HG02763 (cell line): Measurements from ENCODE around the gene ARMH2.

Experiments used
- ATAC-seq: cut with Tn5 transposase; IDR thresholded peaks from one replicate; pipeline ENCODE4 v1.9.1; 2021; ENCODE audit warnings: mild to moderate bottlenecking, moderate library complexity; ENCODE audit not compliant: unreplicated experiment

ARMH2 gene

GRCh38 chr6:24798740-24799540, at the start of gene ARMH2:
Gene ARMH2 (minus strand): TSS chr6:24798917. CDS start chr6:24798857, 60 bp downstream.
- no peak for ATAC-seq

- ATAC-seq: no peak
These were observed 49.7 kb upstream of the ARMH2 start for GRCh38 chr6:24848461-24848860.

DNA sequence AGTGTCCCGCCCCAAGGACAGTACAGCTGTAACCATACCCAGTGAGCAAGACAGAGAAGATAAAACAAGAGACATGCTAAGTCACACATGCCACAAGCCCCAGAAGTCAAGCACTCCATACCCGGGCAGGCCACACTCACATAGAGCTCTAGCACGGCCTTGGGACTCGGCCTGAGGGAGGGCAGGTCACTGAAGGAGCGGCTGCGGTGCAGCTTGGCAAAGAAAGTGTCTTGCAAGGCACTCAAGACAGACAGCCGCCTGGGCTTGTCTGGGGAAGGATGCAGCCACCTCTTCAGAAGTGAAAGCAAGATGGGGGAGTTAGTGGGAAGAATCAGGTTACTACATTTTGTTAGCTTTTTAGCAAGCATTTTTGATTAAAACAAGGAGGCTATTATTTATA, 48.7 kb upstream of the ARMH2 start:
- ATAC-seq: no peak

DNA sequence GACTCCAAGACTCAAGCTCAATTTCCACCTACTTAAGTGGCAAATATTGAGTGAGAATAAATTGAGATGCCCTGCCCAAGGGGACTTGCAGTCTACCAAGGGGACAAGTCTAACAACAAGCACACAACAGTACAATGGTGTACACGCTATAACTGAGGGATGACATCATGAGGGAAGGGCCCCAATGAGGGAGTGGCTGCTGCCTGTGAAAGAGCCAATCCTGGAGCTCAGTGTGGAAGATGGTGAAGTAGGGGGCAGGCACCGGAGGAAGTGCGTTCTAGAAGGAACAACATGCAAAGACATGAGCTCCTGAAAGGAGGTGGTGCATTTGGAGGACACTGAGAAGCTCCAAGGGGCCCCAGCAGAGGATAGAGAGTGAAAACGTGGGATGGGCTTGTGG, 46.9 kb upstream of the ARMH2 start:
- no peak for ATAC-seq

DNA sequence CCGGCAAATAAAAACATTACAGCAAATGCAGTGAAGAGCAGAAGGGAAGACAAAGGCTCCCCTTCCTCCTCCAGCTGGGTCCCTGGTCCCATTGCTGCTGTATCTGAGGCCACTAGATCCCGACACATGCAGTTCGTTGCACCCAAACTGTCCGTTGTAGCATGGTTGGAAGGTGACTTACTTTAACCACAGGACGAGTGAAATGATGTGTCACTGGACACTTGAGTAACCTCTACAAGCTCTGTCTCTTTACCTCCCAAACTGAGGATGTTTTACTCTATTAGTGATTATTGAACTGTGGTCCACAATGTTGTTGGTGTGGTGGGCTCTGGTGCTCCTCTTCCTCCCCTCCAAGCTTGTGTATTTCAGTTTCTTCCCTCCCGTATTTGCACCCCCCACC, 46.2 kb upstream of the ARMH2 start:
- ATAC-seq: no peak

DNA sequence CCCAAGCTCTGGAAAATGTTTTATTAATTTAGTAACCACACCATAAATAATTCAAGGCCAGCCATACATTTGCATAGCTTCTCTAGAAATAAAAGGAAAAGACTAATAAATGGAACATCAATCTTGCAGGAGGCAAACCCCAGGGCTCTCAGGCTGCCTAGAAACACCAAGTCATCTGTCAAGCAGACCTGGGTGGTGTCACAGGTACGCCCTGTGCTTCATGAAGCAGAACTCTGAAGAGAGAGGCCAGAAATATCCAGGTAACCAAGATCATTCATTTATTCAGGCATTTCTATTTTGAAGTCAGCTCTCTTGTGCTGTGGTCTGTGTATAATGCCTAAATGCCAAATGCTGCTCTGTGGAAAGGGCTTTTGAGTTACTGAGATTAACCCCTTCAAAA, 45.3 kb upstream of the ARMH2 start:
- no peak for ATAC-seq

DNA sequence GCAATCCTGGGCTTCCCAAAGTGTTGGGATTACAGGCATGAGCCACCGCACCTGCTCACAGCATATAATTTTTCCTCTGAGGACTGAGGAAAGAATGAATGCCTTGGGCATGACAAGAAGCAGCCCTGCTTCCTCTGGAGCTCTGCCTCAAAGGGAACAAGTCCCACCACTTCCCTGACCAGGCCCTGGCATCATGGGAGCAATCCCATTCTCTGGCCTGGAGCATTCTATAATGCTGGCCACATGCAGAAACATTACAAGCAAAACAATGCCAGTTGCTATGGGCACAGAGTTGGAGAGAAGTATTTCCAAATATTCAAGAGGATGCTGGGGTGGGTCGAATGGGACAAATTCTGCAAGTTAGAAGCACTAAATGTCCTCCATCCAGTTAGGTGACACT, 41.5 kb upstream of the ARMH2 start:
- no peak for ATAC-seq

- ATAC-seq: no peak
These were observed 40.3 kb upstream of the ARMH2 start for GRCh38 chr6:24838994-24839393.

GRCh38 chr6:24838081-24838480, 39.4 kb upstream of the ARMH2 start:
- no peak for ATAC-seq

DNA sequence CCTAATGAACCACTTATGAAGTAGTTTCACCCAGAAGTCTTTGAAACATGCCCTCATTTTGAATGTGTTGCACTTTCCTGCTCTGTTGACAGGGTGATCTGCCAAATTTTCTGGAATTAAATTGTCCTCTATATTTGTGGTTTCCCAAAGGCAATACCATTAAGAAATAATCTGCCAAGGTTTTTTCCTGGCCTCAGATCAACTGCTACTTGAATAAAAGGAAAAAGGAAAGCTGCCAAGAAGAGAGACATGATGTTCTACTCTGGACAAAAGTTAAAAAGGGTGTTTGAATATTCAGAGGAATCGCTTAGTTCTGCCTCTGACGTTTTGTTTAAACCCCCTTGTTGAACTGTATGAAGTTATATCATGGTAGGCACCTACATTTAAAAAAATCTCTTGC, 37.4 kb upstream of the ARMH2 start:
- no peak for ATAC-seq

- ATAC-seq: no peak
These were observed 35.1 kb upstream of the ARMH2 start for GRCh38 chr6:24833711-24834386.

- ATAC-seq: no peak
These were observed 34.1 kb upstream of the ARMH2 start for GRCh38 chr6:24832794-24833193.

DNA sequence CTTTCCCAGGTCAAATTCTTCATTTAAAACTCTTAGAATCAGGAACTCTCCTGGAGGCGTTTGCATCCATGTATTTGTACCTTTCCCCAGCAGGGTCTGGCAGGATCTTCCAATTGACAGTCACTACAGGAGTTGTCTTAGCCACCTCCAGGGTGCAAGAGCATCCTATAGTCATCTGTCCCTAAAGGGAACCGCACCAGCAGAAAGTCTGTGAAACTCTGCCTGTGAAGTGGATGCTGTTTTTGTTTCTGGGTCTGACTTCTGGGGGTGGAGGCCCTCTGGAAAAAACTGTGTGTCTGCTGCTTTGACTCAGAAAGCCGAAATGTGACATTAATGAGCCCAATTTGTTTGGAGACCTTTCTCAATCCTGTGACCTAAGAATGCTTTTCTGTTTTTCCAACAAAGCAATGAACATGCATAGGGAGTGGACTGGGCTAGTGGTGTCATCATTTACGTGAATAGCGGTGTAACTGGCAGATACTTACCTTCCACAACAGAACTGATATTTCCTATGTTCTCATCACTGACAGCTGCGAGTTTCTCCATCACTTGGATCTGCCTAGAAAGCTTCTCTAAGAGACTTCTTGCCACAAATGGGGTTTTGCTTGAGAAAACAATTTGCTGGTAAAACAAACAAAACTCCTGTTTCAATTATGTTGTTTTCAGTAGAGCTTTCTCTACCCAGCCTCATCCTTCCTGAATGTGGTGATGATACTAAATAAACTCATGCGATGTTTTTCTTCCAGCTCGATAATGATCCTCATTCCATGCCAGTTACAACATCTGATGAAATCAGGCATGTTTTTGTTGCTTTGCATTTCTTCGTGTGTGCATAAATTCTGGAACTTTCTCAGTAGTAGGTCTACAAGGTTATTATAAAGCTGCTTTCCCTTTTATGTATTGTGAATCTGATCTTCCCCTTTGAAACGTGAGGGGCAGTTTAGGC, 33.3 kb upstream of the ARMH2 start:
- no peak for ATAC-seq

- no peak for ATAC-seq
These were observed 30.9 kb upstream of the ARMH2 start for GRCh38 chr6:24829657-24830056.

DNA sequence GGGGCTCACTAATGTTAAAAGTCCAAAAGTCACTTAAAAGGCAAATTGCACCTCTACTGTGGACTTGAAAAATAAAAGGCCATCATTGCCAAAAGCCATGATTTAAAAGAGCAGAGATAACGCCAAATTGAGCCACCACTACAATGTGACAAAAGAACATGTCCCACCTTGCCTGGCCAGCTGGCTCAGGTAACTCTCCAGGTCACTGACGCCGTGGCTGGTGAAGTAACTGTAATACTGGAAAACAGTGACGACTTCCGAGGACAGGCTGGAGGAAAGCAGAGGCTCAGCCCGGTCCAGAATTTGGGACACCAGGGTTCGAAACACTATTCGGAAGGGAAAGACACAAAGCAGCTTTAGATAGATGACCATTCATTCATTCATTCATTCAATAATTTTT, 29.3 kb upstream of the ARMH2 start:
- no peak for ATAC-seq

GRCh38 chr6:24827162-24827561, 28.4 kb upstream of the ARMH2 start:
- ATAC-seq: no peak

GRCh38 chr6:24825130-24825630, 26.5 kb upstream of the ARMH2 start:
- ATAC-seq: no peak

DNA sequence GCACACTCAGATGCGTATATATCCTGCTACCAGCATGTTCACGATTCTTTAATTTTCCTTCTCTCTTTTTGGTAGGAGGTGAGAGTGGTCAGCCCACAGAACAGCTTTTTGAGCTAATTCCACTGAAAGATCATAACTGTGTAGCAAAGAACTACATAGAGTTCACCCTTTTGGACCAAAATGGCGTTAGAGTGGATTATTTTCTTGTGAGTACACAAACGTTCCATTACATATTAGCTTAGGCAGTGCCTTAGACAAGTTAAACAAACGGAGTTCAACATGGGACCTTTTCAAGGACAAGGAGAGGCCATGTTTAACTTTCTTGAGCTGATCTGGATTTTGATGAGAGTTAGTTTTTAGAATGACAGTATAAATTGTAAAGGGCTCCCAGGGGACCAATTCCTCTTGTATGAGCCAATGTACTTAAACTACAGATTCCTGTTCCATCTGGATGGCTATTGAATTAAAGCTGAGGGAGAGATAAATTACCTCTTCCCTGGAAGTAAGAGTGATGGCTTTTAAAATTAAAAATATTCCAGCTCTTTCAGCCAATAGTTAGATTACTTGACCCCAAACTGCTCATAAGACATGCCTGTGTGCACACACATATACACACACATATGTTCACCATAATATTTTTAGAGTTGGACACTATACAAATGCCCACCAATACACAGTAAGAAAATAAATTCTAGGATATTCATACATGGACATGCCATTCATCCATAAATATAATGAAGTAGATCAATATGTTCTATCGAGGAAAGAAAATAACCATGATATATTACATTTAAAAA, 25.6 kb upstream of the ARMH2 start:
- ATAC-seq: no peak

- no peak for ATAC-seq
These were observed 24.5 kb upstream of the ARMH2 start for GRCh38 chr6:24823185-24823584.

GRCh38 chr6:24822696-24823095, 24.0 kb upstream of the ARMH2 start:
- ATAC-seq: no peak
